PC-9 (cell line): ENCODE data around the gene ZNF674.

Experiments used
- CTCF ChIP-seq: fragments of 200-600 bp; sonication (generic); conservative IDR thresholded peaks from 2 replicates; pipeline ENCODE4 v1.6.1; 2017; ENCODE audit warnings: mixed run types, antibody characterized with exemption, mild to moderate bottlenecking, moderate library complexity
- EZH2 ChIP-seq: fragments of 200-600 bp; sonication (generic); IDR thresholded peaks from 2 replicates; pipeline ENCODE4 v1.8.0; 2017; ENCODE audit warnings: antibody characterized with exemption, low read depth

GRCh38 chrX:46456125-46456922 is 88.9 kb downstream of the ZNF674 start:
- no peak for TF ChIP-seq CTCF
- TF ChIP-seq EZH2, result no peak
